Parathyroid adenoma (tissue), 2 donors: ENCODE measurements around the gene SGIP1.

Source experiments
- H2AFZ ChIP-seq: fragments of 300-600 bp; sonication (generic); one replicate; pipeline ENCODE4 v1.7.0; 2017; ENCODE audit warnings: antibody characterized with exemption, mild to moderate bottlenecking
- H3K27ac ChIP-seq: fragments of 300-600 bp; sonication (generic); one replicate; pipeline ENCODE4 v1.7.0; 2017
- H3K27me3 ChIP-seq: fragments of 300-600 bp; sonication (generic); one replicate; pipeline ENCODE4 v1.7.0; 2017; ENCODE audit warnings: low read length; ENCODE audit not compliant: control insufficient read depth, insufficient read depth
- H3K36me3 ChIP-seq: fragments of 300-600 bp; sonication (generic); one replicate; pipeline ENCODE4 v1.7.0; 2017; ENCODE audit warnings: low read length; ENCODE audit not compliant: control insufficient read depth, insufficient read depth
- H3K4me1 ChIP-seq: fragments of 300-600 bp; sonication (generic); one replicate; pipeline ENCODE4 v1.7.0; 2017; ENCODE audit warnings: control low read depth
- H3K4me2 ChIP-seq: fragments of 300-600 bp; sonication (generic); one replicate; pipeline ENCODE4 v1.7.0; 2017; ENCODE audit warnings: low read length
- H3K4me3 ChIP-seq: fragments of 300-600 bp; sonication (generic); one replicate; pipeline ENCODE4 v1.7.0; 2017; ENCODE audit warnings: low read depth, low read length
- H3K79me2 ChIP-seq: fragments of 300-600 bp; sonication (generic); one replicate; pipeline ENCODE4 v1.7.0; 2017; ENCODE audit warnings: control low read depth
- H3K9ac ChIP-seq: fragments of 300-600 bp; sonication (generic); one replicate; pipeline ENCODE4 v1.7.0; 2017; ENCODE audit warnings: mild to moderate bottlenecking
- H3K9me3 ChIP-seq: fragments of 300-600 bp; sonication (generic); one replicate; pipeline ENCODE4 v1.7.0; 2017; ENCODE audit warnings: low read length; ENCODE audit not compliant: control insufficient read depth
- TF ChIP-seq, protein P1 (sequence below): fragments of 300-600 bp; sonication (generic); IDR thresholded peaks from one replicate; pipeline ENCODE4 v1.7.0; 2017; ENCODE audit warnings: antibody characterized with exemption, mild to moderate bottlenecking
- donor health status: primary hyperparathyroidism.

SGIP1 gene

DNA sequence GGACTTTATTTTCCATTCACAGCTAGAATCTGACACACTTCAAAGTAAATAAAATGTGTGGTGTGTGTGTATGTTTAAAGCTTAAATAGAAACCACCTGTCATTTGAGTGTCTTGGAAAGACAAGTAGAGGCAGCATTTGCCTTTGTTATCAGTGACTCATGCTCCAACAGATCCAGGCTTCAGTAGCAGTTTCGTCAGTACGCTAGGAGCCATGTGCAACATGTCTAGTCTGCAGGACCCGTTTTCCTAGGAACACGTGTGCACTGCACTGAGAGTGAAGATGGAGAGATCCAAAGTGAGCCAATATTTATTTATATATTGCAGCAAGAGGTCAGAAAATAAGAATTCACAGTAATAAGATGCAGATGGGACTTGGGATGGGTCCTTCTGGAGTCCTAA, 41.8 kb downstream of the SGIP1 start:
- Histone ChIP-seq H3K9me3 (no peaks in the 10 kb centered on the region), H3K79me2 (no peaks in the 10 kb centered on the region), H3K4me1 (no peaks in the 10 kb centered on the region), H3K36me3 (no peaks in the 10 kb centered on the region), H3K4me3 (no peak overlapping the region), H3K27me3 (no peaks in the 10 kb centered on the region), H3K4me2 (no peak overlapping the region), H3K27ac (no peak overlapping the region), H2AFZ (no peak overlapping the region), H3K9ac (no peak overlapping the region)
- TF ChIP-seq, protein P1, sequence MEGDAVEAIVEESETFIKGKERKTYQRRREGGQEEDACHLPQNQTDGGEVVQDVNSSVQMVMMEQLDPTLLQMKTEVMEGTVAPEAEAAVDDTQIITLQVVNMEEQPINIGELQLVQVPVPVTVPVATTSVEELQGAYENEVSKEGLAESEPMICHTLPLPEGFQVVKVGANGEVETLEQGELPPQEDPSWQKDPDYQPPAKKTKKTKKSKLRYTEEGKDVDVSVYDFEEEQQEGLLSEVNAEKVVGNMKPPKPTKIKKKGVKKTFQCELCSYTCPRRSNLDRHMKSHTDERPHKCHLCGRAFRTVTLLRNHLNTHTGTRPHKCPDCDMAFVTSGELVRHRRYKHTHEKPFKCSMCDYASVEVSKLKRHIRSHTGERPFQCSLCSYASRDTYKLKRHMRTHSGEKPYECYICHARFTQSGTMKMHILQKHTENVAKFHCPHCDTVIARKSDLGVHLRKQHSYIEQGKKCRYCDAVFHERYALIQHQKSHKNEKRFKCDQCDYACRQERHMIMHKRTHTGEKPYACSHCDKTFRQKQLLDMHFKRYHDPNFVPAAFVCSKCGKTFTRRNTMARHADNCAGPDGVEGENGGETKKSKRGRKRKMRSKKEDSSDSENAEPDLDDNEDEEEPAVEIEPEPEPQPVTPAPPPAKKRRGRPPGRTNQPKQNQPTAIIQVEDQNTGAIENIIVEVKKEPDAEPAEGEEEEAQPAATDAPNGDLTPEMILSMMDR, result no peak

DNA sequence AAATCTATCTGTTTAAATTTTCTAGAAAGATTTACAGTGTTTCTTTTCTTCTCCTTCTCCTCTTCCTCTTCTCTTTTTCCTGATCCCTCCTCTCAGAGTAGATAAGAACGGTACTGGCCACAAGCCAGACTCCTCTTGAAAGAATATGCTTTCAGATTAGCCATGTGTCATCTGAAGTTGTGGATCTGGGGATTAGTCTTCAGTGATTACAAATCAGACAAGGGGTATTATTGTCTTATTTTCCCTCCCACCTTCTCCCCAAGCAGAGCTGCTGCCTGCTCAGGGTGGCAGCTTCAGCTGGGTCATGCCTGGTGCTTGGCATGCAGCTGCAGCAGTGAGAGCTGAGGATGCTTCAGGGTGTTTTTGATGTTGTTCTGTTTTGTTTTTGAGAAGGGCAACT, 42.7 kb downstream of the SGIP1 start:
- Histone ChIP-seq H3K27ac (no peak overlapping the region), H3K4me1 (no peaks in the 10 kb centered on the region), H3K4me3 (no peak overlapping the region), H2AFZ (no peak overlapping the region), H3K9me3 (no peaks in the 10 kb centered on the region), H3K9ac (no peak overlapping the region), H3K36me3 (no peaks in the 10 kb centered on the region), H3K79me2 (no peaks in the 10 kb centered on the region), H3K4me2 (no peak overlapping the region), H3K27me3 (no peaks in the 10 kb centered on the region)
- TF ChIP-seq, protein P1, result no peak

DNA sequence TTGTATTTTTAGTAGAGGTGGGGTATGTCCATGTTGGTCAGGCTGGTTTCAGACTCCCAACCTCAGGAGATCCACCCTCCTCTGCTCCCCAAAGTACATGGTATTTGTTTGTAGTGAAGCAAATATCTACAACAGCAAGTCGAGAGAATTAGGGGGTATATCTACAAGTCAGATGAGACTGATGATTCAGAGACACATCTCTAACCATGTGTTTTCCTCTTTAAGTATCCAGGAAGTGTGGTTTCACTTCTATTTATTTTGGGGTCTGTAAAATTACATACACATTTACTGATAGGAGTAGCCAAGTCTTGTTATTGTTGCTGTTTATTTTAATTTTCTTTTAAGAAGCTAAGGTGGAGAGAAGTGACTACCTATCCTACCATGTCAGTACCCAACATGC, 44.9 kb downstream of the SGIP1 start:
- H3K27ac ChIP-seq, result no peak overlapping the region
- TF ChIP-seq, protein P1, result no peak
- no peaks in the 10 kb centered on the region for H3K4me1 ChIP-seq
- H3K4me3 ChIP-seq, result no peak overlapping the region
- no peak overlapping the region for H3K9ac ChIP-seq
- no peaks in the 10 kb centered on the region for H3K27me3 ChIP-seq
- H3K9me3 ChIP-seq, result no peaks in the 10 kb centered on the region
- H3K36me3 ChIP-seq, result no peaks in the 10 kb centered on the region
- H2AFZ ChIP-seq, result no peak overlapping the region
- H3K4me2 ChIP-seq, result no peak overlapping the region
- no peaks in the 10 kb centered on the region for H3K79me2 ChIP-seq

DNA sequence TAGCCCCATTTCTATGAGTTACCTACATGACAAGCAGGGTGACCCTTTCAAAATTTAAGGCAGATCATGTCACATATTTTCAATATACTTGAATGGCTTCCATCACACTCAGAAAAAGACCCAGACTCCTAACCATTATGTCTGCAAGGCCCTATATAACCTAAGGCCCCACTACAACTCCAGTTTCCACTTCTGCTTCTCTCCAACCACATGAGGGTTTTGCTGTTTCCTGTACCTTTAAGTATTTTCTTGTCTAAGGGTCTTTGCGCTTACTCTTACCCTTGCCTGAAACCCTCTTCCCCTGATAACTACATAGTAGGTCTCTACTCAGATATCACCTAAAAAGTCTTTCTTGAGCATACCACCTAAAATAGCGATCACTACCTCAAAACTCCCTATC, 46.1 kb downstream of the SGIP1 start:
- Histone ChIP-seq H3K9me3 (no peaks in the 10 kb centered on the region), H3K27ac (no peak overlapping the region), H3K36me3 (no peaks in the 10 kb centered on the region), H3K27me3 (no peaks in the 10 kb centered on the region), H3K9ac (no peak overlapping the region), H2AFZ (no peak overlapping the region), H3K4me3 (no peak overlapping the region), H3K4me1 (no peaks in the 10 kb centered on the region), H3K79me2 (no peaks in the 10 kb centered on the region), H3K4me2 (no peak overlapping the region)
- TF ChIP-seq, protein P1, result no peak

DNA sequence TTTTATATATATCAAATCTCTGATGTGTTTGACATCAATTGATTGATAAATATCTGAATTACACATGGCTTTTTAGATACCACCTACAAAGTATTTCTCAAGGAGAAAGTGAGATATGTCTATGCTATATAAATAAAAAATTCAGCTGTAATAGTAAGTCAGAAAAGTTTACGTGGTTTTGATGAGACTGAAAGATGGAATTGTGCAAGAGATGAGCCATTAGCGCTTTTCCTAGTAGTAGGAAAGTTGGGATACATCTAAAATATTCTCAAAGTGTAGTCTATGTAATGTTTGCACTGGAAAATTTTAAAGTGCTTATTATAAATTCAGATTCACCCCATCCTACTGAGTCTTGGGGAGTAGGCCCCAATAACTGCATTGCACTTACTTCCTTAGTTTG, 49.1 kb downstream of the SGIP1 start:
- no peaks in the 10 kb centered on the region for H3K79me2 ChIP-seq
- H3K9ac ChIP-seq, result no peak overlapping the region
- no peaks in the 10 kb centered on the region for H3K4me1 ChIP-seq
- no peaks in the 10 kb centered on the region for H3K27me3 ChIP-seq
- H3K9me3 ChIP-seq, result no peaks in the 10 kb centered on the region
- H3K4me3 ChIP-seq, result no peak overlapping the region
- H3K27ac ChIP-seq, result no peak overlapping the region
- H2AFZ ChIP-seq, result no peak overlapping the region
- H3K4me2 ChIP-seq, result no peak overlapping the region
- H3K36me3 ChIP-seq, result no peaks in the 10 kb centered on the region
- TF ChIP-seq, protein P1, result no peak
